Smooth muscle cell (in vitro differentiated cells): ENCODE results near the gene MRPL32. TPM values are rescaled to one million over a fixed set of nuclear protein-coding genes. Genes with fewer than 3 reads are reported as not detected.

Experiments
- DNase-seq: peaks from one replicate; lab custom pipeline; 2025; ENCODE audit not compliant: unreplicated experiment; lab: John Stamatoyannopoulos, UW
- H2AFZ ChIP-seq: fragments of 200-600 bp; sonication (generic); 2 replicates; pipeline ENCODE4 v1.6.0; 2016; ENCODE audit warnings: antibody characterized with exemption, low read depth, mild to moderate bottlenecking
- H3F3A ChIP-seq: fragments of 200-600 bp; sonication (generic); 2 replicates; pipeline ENCODE4 v1.6.0; 2017; ENCODE audit warnings: antibody characterized with exemption, low read depth
- H3K27ac ChIP-seq: fragments of 200-600 bp; sonication (generic); 2 replicates; pipeline ENCODE4 v1.5.1; 2016; ENCODE audit warnings: low read depth, mild to moderate bottlenecking
- H3K27me3 ChIP-seq: fragments of 200-600 bp; sonication (generic); 2 replicates; pipeline ENCODE4 v1.6.1; 2016; ENCODE audit warnings: low read depth, mild to moderate bottlenecking
- H3K36me3 ChIP-seq: fragments of 200-600 bp; sonication (generic); 2 replicates; pipeline ENCODE4 v1.5.1; 2016; ENCODE audit warnings: low read depth
- H3K4me1 ChIP-seq: fragments of 200-600 bp; sonication (generic); 2 replicates; pipeline ENCODE4 v1.5.1; 2016; ENCODE audit warnings: low read depth
- H3K4me2 ChIP-seq: fragments of 200-600 bp; sonication (generic); 2 replicates; pipeline ENCODE4 v1.6.0; 2016; ENCODE audit warnings: mild to moderate bottlenecking
- H3K4me3 ChIP-seq: fragments of 200-600 bp; sonication (generic); 2 replicates; pipeline ENCODE4 v1.5.1; 2016; ENCODE audit warnings: mild to moderate bottlenecking
- H3K79me2 ChIP-seq: fragments of 200-600 bp; sonication (generic); 2 replicates; pipeline ENCODE4 v1.6.0; 2016; ENCODE audit warnings: low read depth, mild to moderate bottlenecking
- H3K9ac ChIP-seq: fragments of 200-600 bp; sonication (generic); 2 replicates; pipeline ENCODE4 v1.6.0; 2016; ENCODE audit warnings: low read depth
- H3K9me3 ChIP-seq: fragments of 200-600 bp; sonication (generic); replicated peaks from 2 replicates; pipeline ENCODE4 v1.5.1; 2016; ENCODE audit warnings: low read depth
- H4K20me1 ChIP-seq: fragments of 200-600 bp; sonication (generic); 2 replicates; pipeline ENCODE4 v1.6.0; 2016; ENCODE audit warnings: low read depth
- CTCF ChIP-seq: fragments of 200-600 bp; sonication (generic); IDR thresholded peaks from 2 replicates; pipeline ENCODE4 v1.5.1; 2017; ENCODE audit warnings: borderline replicate concordance, mild to moderate bottlenecking, antibody characterized with exemption; ENCODE audit not compliant: insufficient read depth, poor library complexity, severe bottlenecking
- WGBS: methylation state at CpG from one replicate; pipeline ENCODE4 v1.1.7; 2016; ENCODE audit warnings: low lambda C conversion rate; 5-methylcytosine and 5-hydroxymethylcytosine counted together
- polyA plus RNA-seq: library from polyadenylated mRNA; unstranded; fragments of >200 nt; fragmentation: Nextera tagmentation; extraction: Ambion mirVana; gene quantifications from 2 replicates; pipeline ENCODE4 v1.2.1, GENCODE V29; 2016
- total RNA-seq: library from RNA; depleted of rRNA; stranded (reverse); fragments of >200 nt; gene quantifications from 2 replicates; pipeline ENCODE4 v1.2.3, GENCODE V29; 2014

The MRPL32 gene
- total and polyA plus RNA-seq, 2 experiments from 2014 or later: 59.7 to 82.1 TPM

GRCh38 chr7:42984137-42984536 is 52.0 kb downstream of the MRPL32 start:
- no peak for TF ChIP-seq CTCF
- 89% methylated on average over 1 of the region's 1 CpG for WGBS
- H3K4me2 ChIP-seq: no peak overlapping the region
- H3K9ac ChIP-seq: no peak overlapping the region
- H4K20me1 ChIP-seq: no peaks in the 10 kb centered on the region
- no peaks in the 10 kb centered on the region for H3K9me3 ChIP-seq
- H3K79me2 ChIP-seq: no peaks in the 10 kb centered on the region
- no peak overlapping the region for H3K4me3 ChIP-seq
- H3K36me3 ChIP-seq: peaks cover 4% of the 10 kb centered on the region
- H3K27me3 ChIP-seq: no peaks in the 10 kb centered on the region
- H3F3A ChIP-seq: no peaks in the 10 kb centered on the region
- H3K27ac ChIP-seq: no peak overlapping the region
- H2AFZ ChIP-seq: no peak overlapping the region
- no peak for DNase-seq
- no peaks in the 10 kb centered on the region for H3K4me1 ChIP-seq

GRCh38 chr7:42986213-42986612 is 54.0 kb downstream of the MRPL32 start:
- Histone ChIP-seq H3K4me1 (no peaks in the 10 kb centered on the region), H3K9me3 (no peaks in the 10 kb centered on the region), H3K36me3 (peaks cover 4% of the 10 kb centered on the region), H3K9ac (no peak overlapping the region), H2AFZ (no peak overlapping the region), H3K79me2 (no peaks in the 10 kb centered on the region), H3F3A (no peaks in the 10 kb centered on the region), H3K27me3 (no peaks in the 10 kb centered on the region), H4K20me1 (no peaks in the 10 kb centered on the region), H3K4me3 (no peak overlapping the region), H3K27ac (no peak overlapping the region), H3K4me2 (no peak overlapping the region)
- no peak for TF ChIP-seq CTCF
- 92% methylated on average over 6 of the region's 6 CpGs for WGBS
- DNase-seq: no peak

- no peaks in the 10 kb centered on the region for H3K9me3 ChIP-seq
- TF ChIP-seq CTCF: no peak
- H3K9ac ChIP-seq: no peak overlapping the region
- no peaks in the 10 kb centered on the region for H3F3A ChIP-seq
- 68% methylated on average over 1 of the region's 1 CpG for WGBS
- DNase-seq: no peak
- H3K36me3 ChIP-seq: peaks cover 4% of the 10 kb centered on the region
- H2AFZ ChIP-seq: no peak overlapping the region
- no peaks in the 10 kb centered on the region for H3K27me3 ChIP-seq
- H3K27ac ChIP-seq: no peak overlapping the region
- H3K4me3 ChIP-seq: no peak overlapping the region
- no peaks in the 10 kb centered on the region for H3K4me1 ChIP-seq
- H4K20me1 ChIP-seq: no peaks in the 10 kb centered on the region
- no peak overlapping the region for H3K4me2 ChIP-seq
- H3K79me2 ChIP-seq: no peaks in the 10 kb centered on the region
Observed at GRCh38 chr7:42986781-42987248, 54.6 kb downstream of the MRPL32 start.

Other genes with a start within 250 kb of the MRPL32 start
- 5.0 and 7.4 TPM in 2 replicates for gene C7orf25, start 20.3 kb upstream of the MRPL32 start, total RNA-seq
- gene C7orf25, start 20.3 kb upstream of the MRPL32 start, polyA plus RNA-seq: 1.9 and 2.2 TPM in 2 replicates
- 178 and 180 TPM in 2 replicates for gene PSMA2, start 202 bp upstream of the MRPL32 start, total RNA-seq
- 246 and 271 TPM in 2 replicates for gene PSMA2, start 202 bp upstream of the MRPL32 start, polyA plus RNA-seq
- gene HECW1, start 180.3 kb downstream of the MRPL32 start, total RNA-seq: 0.09 and 0.85 TPM in 2 replicates
- 0.49 TPM in 1 of 2 replicates, not detected in the other for gene HECW1, start 180.3 kb downstream of the MRPL32 start, polyA plus RNA-seq